Neural cell (in vitro differentiated cells): ENCODE data around the gene PTPRU. TPM values are rescaled to one million over a fixed set of nuclear protein-coding genes. Genes with fewer than 3 reads are reported as not detected.

Source experiments
- H2AFZ ChIP-seq: fragments of 200-600, 300-800 bp; sonication (generic), shearing (Covaris generic); 2 replicates; pipeline ENCODE4 v1.6.0; 2014; ENCODE audit warnings: low read depth, mild to moderate bottlenecking, antibody characterized with exemption, low read length, moderate library complexity
- H3F3A ChIP-seq: fragments of 200-600 bp; shearing (Covaris generic); 2 replicates; pipeline ENCODE4 v1.6.1; 2016; ENCODE audit warnings: mild to moderate bottlenecking, moderate library complexity, mixed read lengths, antibody characterized with exemption, low read length; ENCODE audit not compliant: insufficient read depth, poor library complexity, severe bottlenecking
- H3K27ac ChIP-seq: fragments of 200-600, 300-800 bp; sonication (generic), shearing (Covaris generic); 2 replicates; pipeline ENCODE4 v1.5.1; 2014; ENCODE audit warnings: mild to moderate bottlenecking, low read length, moderate library complexity
- H3K27me3 ChIP-seq: fragments of 300-800, 200-600 bp; sonication (generic), shearing (Covaris generic); 2 replicates; pipeline ENCODE4 v1.6.0; 2014; ENCODE audit warnings: mild to moderate bottlenecking, low read depth, low read length, moderate library complexity; ENCODE audit not compliant: insufficient read depth
- H3K36me3 ChIP-seq: fragments of 300-800, 200-600 bp; sonication (generic), shearing (Covaris generic); 2 replicates; pipeline ENCODE4 v1.5.1; 2014; ENCODE audit warnings: mild to moderate bottlenecking, antibody characterized with exemption, low read length, moderate library complexity; ENCODE audit not compliant: insufficient read depth
- H3K4me2 ChIP-seq: fragments of 300-800, 200-600 bp; sonication (generic), shearing (Covaris generic); 2 replicates; pipeline ENCODE4 v1.6.0; 2014; ENCODE audit warnings: mild to moderate bottlenecking, low read length
- H3K4me3 ChIP-seq: fragments of 300-800, 200-600 bp; sonication (generic), shearing (Covaris generic); 2 replicates; pipeline ENCODE4 v1.5.1; 2014; ENCODE audit warnings: mild to moderate bottlenecking, low read length, moderate library complexity
- H3K79me2 ChIP-seq: fragments of 200-600 bp; shearing (Covaris generic); replicated peaks from 2 replicates; pipeline ENCODE4 v1.6.0; 2014; ENCODE audit warnings: mild to moderate bottlenecking, low read length, moderate library complexity; ENCODE audit not compliant: insufficient read depth
- H3K9ac ChIP-seq: fragments of 300-800, 200-600 bp; sonication (generic), shearing (Covaris generic); 2 replicates; pipeline ENCODE4 v1.6.1; 2016; ENCODE audit warnings: mild to moderate bottlenecking, low read length, mixed read lengths
- H3K9me2 ChIP-seq: fragments of 200-600 bp; shearing (Covaris generic); 2 replicates; pipeline ENCODE4 v1.6.1; 2016; ENCODE audit warnings: mild to moderate bottlenecking, low read length, mixed read lengths; ENCODE audit not compliant: insufficient read depth
- H3K9me3 ChIP-seq: fragments of 200-600, 300-800 bp; sonication (generic), shearing (Covaris generic); 2 replicates; pipeline ENCODE4 v1.6.1; 2016; ENCODE audit warnings: mild to moderate bottlenecking, mixed run types, low read length, moderate library complexity, mixed read lengths
- H4K20me1 ChIP-seq: fragments of 200-600 bp; shearing (Covaris generic); 2 replicates; pipeline ENCODE4 v1.6.1; 2016; ENCODE audit warnings: mild to moderate bottlenecking, mixed run types; ENCODE audit not compliant: insufficient read depth
- CTCF ChIP-seq: fragments of 450-650 bp; IDR thresholded peaks from 2 replicates; pipeline ENCODE4 v1.5.1; 2014; ENCODE audit warnings: antibody characterized with exemption, mild to moderate bottlenecking, moderate library complexity; ENCODE audit not compliant: poor library complexity, severe bottlenecking
- EP300 ChIP-seq: fragments of 450-650 bp; conservative IDR thresholded peaks from 2 replicates; pipeline ENCODE4 v1.6.1; 2014; ENCODE audit warnings: antibody characterized with exemption, mild to moderate bottlenecking, moderate library complexity; ENCODE audit not compliant: poor library complexity, severe bottlenecking
- EZH2 ChIP-seq: fragments of 200-600, 300-800 bp; shearing (Covaris generic), sonication (generic); IDR thresholded peaks from 2 replicates; pipeline ENCODE4 v1.6.1; 2014; ENCODE audit warnings: antibody characterized with exemption, low read length, borderline replicate concordance, mild to moderate bottlenecking; ENCODE audit not compliant: insufficient read depth, poor library complexity, severe bottlenecking
- MXI1 ChIP-seq: fragments of 450-650 bp; conservative IDR thresholded peaks from 2 replicates; pipeline ENCODE4 v1.6.1; 2014; ENCODE audit warnings: antibody characterized with exemption, mild to moderate bottlenecking; ENCODE audit not compliant: poor library complexity, severe bottlenecking
- POLR2AphosphoS5 ChIP-seq: IDR thresholded peaks from 2 replicates; pipeline ENCODE4 v1.6.1; 2012
- RAD21 ChIP-seq: fragments of 450-650 bp; conservative IDR thresholded peaks from 2 replicates; pipeline ENCODE4 v1.6.1; 2014; ENCODE audit warnings: antibody characterized with exemption, mild to moderate bottlenecking, moderate library complexity
- REST ChIP-seq: IDR thresholded peaks from 2 replicates; pipeline ENCODE4 v1.6.1; 2012; ENCODE audit warnings: borderline replicate concordance
- SMC3 ChIP-seq: fragments of 450-650 bp; conservative IDR thresholded peaks from 2 replicates; pipeline ENCODE4 v1.6.1; 2014; ENCODE audit warnings: antibody characterized with exemption, mild to moderate bottlenecking, moderate library complexity; ENCODE audit not compliant: poor library complexity
- TAF1 ChIP-seq: IDR thresholded peaks from 2 replicates; pipeline ENCODE4 v1.6.1; 2012; ENCODE audit warnings: low read depth
- polyA plus RNA-seq: library from polyadenylated mRNA; depleted of rRNA; stranded (reverse); fragments of >200 nt; gene quantifications from 2 replicates; pipeline ENCODE4 v1.2.3, GENCODE V29; 2014

PTPRU gene
- polyA plus RNA-seq, 1 donor from 2014 or later: 5.0 TPM

- Histone ChIP-seq H3K36me3 (no peaks in the 10 kb centered on the region), H4K20me1 (no peaks in the 10 kb centered on the region), H3K4me3 (no peak overlapping the region), H3F3A (no peaks in the 10 kb centered on the region), H3K9ac (no peak overlapping the region), H2AFZ (no peak overlapping the region), H3K27ac (no peak overlapping the region), H3K9me3 (no peaks in the 10 kb centered on the region), H3K9me2 (no peaks in the 10 kb centered on the region), H3K27me3 (no peaks in the 10 kb centered on the region), H3K4me2 (no peak overlapping the region), H3K79me2 (no peaks in the 10 kb centered on the region)
- TF ChIP-seq TAF1: no peak
- TF ChIP-seq CTCF: no peak
- TF ChIP-seq SMC3: no peak
Observed at GRCh38 chr1:29330089-29330488, 93.8 kb downstream of the PTPRU start.

GRCh38 chr1:29330856-29331255 lies 94.5 kb downstream of the PTPRU start:
- Histone ChIP-seq H3K9ac (no peak overlapping the region), H3K4me2 (no peak overlapping the region), H2AFZ (no peak overlapping the region), H3F3A (no peaks in the 10 kb centered on the region), H4K20me1 (no peaks in the 10 kb centered on the region), H3K36me3 (no peaks in the 10 kb centered on the region), H3K27ac (no peak overlapping the region), H3K4me3 (no peak overlapping the region), H3K79me2 (no peaks in the 10 kb centered on the region), H3K9me3 (no peaks in the 10 kb centered on the region), H3K27me3 (no peaks in the 10 kb centered on the region), H3K9me2 (no peaks in the 10 kb centered on the region)
- TF ChIP-seq RAD21 (no peak), EP300 (no peak), SMC3 (no peak), CTCF (no peak), REST (no peak), TAF1 (no peak), MXI1 (no peak), EZH2 (no peak), POLR2AphosphoS5 (no peak)
